OCI-LY1 (cell line): ENCODE results near the gene CNTN6.

ENCODE experiments used
- H2AFZ ChIP-seq: fragments of 200-600 bp; sonication (generic), shearing (Covaris generic); 2 replicates; pipeline ENCODE4 v1.6.0; 2014; ENCODE audit warnings: antibody characterized with exemption, mild to moderate bottlenecking, low read length
- H3F3A ChIP-seq: fragments of 200-600 bp; sonication (generic), shearing (Covaris generic); 2 replicates; pipeline ENCODE4 v1.6.0; 2014; ENCODE audit warnings: mild to moderate bottlenecking, antibody characterized with exemption, low read length, moderate library complexity; ENCODE audit not compliant: insufficient read depth
- H3K27ac ChIP-seq: fragments of 200-600 bp; sonication (generic); 2 replicates; pipeline ENCODE4 v1.5.1; 2014; ENCODE audit warnings: low read length, mixed run types, mild to moderate bottlenecking, low read depth; ENCODE audit not compliant: poor library complexity, severe bottlenecking
- H3K27me3 ChIP-seq: fragments of 200-600 bp; sonication (generic); 2 replicates; pipeline ENCODE4 v1.6.0; 2014; ENCODE audit warnings: antibody characterized with exemption, mild to moderate bottlenecking, low read length, moderate library complexity; ENCODE audit not compliant: insufficient read depth
- H3K36me3 ChIP-seq: fragments of 200-600 bp; sonication (generic); 2 replicates; pipeline ENCODE4 v1.6.1; 2014; ENCODE audit warnings: mild to moderate bottlenecking, antibody characterized with exemption, low read length, moderate library complexity, mixed read lengths; ENCODE audit not compliant: insufficient read depth
- H3K4me1 ChIP-seq: fragments of 200-600 bp; sonication (generic); 2 replicates; pipeline ENCODE4 v1.5.1; 2014; ENCODE audit warnings: mild to moderate bottlenecking, low read length, moderate library complexity; ENCODE audit not compliant: insufficient read depth, severe bottlenecking
- H3K4me2 ChIP-seq: fragments of 200-600 bp; sonication (generic), shearing (Covaris generic); 2 replicates; pipeline ENCODE4 v1.6.1; 2014; ENCODE audit warnings: low read length
- H3K4me3 ChIP-seq: fragments of 200-600 bp; sonication (generic); 2 replicates; pipeline ENCODE4 v1.5.1; 2014; ENCODE audit warnings: low read length, low read depth, mild to moderate bottlenecking, mixed read lengths; ENCODE audit not compliant: poor library complexity, severe bottlenecking
- H3K79me2 ChIP-seq: fragments of 200-600 bp; shearing (Covaris generic); 2 replicates; pipeline ENCODE4 v1.6.1; 2016; ENCODE audit warnings: mixed run types, low read length, mixed read lengths; ENCODE audit not compliant: insufficient read depth
- H3K9ac ChIP-seq: fragments of 200-600 bp; sonication (generic), shearing (Covaris generic); 2 replicates; pipeline ENCODE4 v1.6.1; 2014; ENCODE audit warnings: mild to moderate bottlenecking, low read length, mixed read lengths
- H3K9me2 ChIP-seq: fragments of 200-600 bp; sonication (generic), shearing (Covaris generic); 2 replicates; pipeline ENCODE4 v1.6.1; 2014; ENCODE audit warnings: low read depth, mild to moderate bottlenecking, low read length, mixed read lengths
- H3K9me3 ChIP-seq: fragments of 200-600 bp; shearing (Covaris generic); 2 replicates; pipeline ENCODE4 v1.6.1; 2014; ENCODE audit warnings: low read length, mixed read lengths
- H4K20me1 ChIP-seq: fragments of 200-600 bp; sonication (generic), shearing (Covaris generic); 2 replicates; pipeline ENCODE4 v1.6.0; 2016; ENCODE audit warnings: mild to moderate bottlenecking, low read length; ENCODE audit not compliant: insufficient read depth
- CTCF ChIP-seq: fragments of 200-600 bp; sonication (generic), shearing (Covaris generic); IDR thresholded peaks from 2 replicates; pipeline ENCODE4 v1.5.1; 2017; ENCODE audit warnings: mild to moderate bottlenecking, antibody characterized with exemption, low read length, moderate library complexity, mixed read lengths
- EZH2 ChIP-seq: fragments of 200-600 bp; sonication (generic), shearing (Covaris generic); IDR thresholded peaks from 2 replicates; pipeline ENCODE4 v1.8.0; 2017; ENCODE audit warnings: borderline replicate concordance, mixed run types, mild to moderate bottlenecking, antibody characterized with exemption, low read length, moderate library complexity, mixed read lengths

Gene CNTN6

DNA sequence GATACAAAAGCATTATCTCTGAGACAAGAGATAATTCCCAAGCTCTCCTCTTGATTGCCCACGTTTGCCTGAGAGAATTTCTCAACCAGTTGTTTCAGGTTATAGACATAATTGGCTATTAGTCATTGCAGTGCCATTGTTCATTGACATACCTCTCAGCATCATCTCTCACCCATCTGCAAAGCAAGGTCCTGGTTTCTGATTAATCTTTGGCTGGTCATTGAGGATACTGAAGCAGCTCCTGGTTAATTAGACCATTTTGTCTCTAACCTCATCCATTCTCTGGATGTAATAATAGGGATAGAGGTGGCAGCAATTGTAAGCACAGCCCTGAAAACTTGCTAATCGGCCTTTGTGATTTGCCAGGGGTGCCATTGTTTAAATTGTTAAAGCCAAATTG is 104.2 kb downstream of the CNTN6 start:
- Histone ChIP-seq H3K9ac (no peak overlapping the region), H3K27me3 (no peaks in the 10 kb centered on the region), H3K4me2 (no peak overlapping the region), H3K27ac (no peak overlapping the region), H3K79me2 (no peaks in the 10 kb centered on the region), H3F3A (no peaks in the 10 kb centered on the region), H3K36me3 (no peaks in the 10 kb centered on the region), H3K4me3 (no peak overlapping the region), H3K9me2 (no peaks in the 10 kb centered on the region), H3K4me1 (no peaks in the 10 kb centered on the region), H3K9me3 (no peaks in the 10 kb centered on the region), H2AFZ (no peak overlapping the region), H4K20me1 (no peaks in the 10 kb centered on the region)
- TF ChIP-seq CTCF = no peak
- no peak for TF ChIP-seq EZH2

DNA sequence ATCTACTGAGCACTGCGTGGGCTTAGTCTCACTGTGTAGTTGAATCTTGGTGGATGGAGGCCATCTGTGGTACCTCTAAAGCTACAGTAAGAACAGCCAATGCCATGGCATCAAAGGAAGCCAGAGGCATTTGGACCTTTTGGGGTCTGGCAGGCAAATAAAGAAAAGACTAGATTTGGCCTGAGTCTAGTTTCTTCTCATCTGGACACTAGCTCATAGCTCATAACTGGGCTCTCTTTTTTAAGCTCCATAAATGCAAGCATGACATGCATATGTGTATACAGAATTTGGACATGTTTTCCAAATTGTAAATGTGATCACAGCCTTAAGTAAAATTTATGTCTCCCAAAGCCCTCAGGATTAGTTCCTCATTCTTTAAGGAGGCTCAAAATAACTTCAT is 107.5 kb downstream of the CNTN6 start:
- Histone ChIP-seq H3K4me3 (no peak overlapping the region), H3K9me2 (no peaks in the 10 kb centered on the region), H3K79me2 (no peaks in the 10 kb centered on the region)

DNA sequence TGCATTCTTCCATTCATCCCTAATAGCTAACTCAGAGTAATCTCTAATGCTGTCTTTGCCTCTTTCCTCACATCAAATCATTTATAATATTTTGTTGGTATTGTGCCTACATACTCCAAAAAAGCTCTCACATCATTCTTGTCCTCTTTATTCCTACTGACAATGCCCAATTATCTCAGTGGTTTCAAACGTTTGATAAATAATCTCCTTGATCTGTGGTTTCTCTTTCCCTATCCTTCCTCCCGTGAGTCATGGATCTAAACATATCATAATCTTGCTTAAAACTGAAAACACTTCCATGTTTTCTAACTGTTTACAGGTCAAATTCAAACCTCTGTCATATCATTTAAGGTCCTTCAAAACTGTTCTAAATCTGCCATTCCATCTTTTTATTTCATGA is 115.1 kb downstream of the CNTN6 start:
- TF ChIP-seq CTCF (no peak), EZH2 (no peak)
- Histone ChIP-seq H4K20me1 (no peaks in the 10 kb centered on the region), H3K79me2 (no peaks in the 10 kb centered on the region), H3K9me2 (no peaks in the 10 kb centered on the region), H3K4me1 (no peaks in the 10 kb centered on the region), H3K27ac (no peak overlapping the region), H3F3A (no peaks in the 10 kb centered on the region), H2AFZ (no peak overlapping the region), H3K27me3 (no peaks in the 10 kb centered on the region), H3K36me3 (no peaks in the 10 kb centered on the region), H3K4me2 (no peak overlapping the region), H3K4me3 (no peak overlapping the region), H3K9ac (no peak overlapping the region), H3K9me3 (no peaks in the 10 kb centered on the region)

More for the DNA sequence above, 107.5 kb downstream of the CNTN6 start:
- TF ChIP-seq EZH2 = no peak
- TF ChIP-seq CTCF = no peak
- Histone ChIP-seq H2AFZ (no peak overlapping the region), H3F3A (no peaks in the 10 kb centered on the region), H3K27ac (no peak overlapping the region), H3K9ac (no peak overlapping the region), H3K4me1 (no peaks in the 10 kb centered on the region), H3K36me3 (no peaks in the 10 kb centered on the region), H4K20me1 (no peaks in the 10 kb centered on the region), H3K4me2 (no peak overlapping the region), H3K27me3 (no peaks in the 10 kb centered on the region), H3K9me3 (no peaks in the 10 kb centered on the region)
